Common myeloid progenitor, CD34-positive (primary cell): ENCODE results near the gene PSD4.

Experiments
- CTCF ChIA-PET: fragments of 350-600 bp; sonication (Branson Sonifier 250); formaldehyde crosslinking; loops from one replicate; lab custom pipeline; 2021; ENCODE audit warnings: antibody characterized with exemption; lab: Charles Lee
- POLR2A ChIA-PET: fragments of 350-600 bp; sonication (Branson Sonifier 250); formaldehyde crosslinking; loops from one replicate; lab custom pipeline; 2021; ENCODE audit warnings: antibody characterized with exemption; lab: Charles Lee
- DNase-seq, 3 donors: peaks; one replicate each; pipeline versions ENCODE4 v3.0.0 to v3.0.0-alpha.2; 2013
- H3K27ac ChIP-seq, 2 experiments: 1 replicate in 1 of 2; 2 replicates in 1 of 2; pipeline ENCODE4 v1.7.0; 2013; ENCODE audit warnings: inconsistent platforms in 2 of 2, low read length in 2 of 2, mild to moderate bottlenecking in 2 of 2, low read depth in 1 of 2, moderate library complexity in 1 of 2; ENCODE audit not compliant: severe bottlenecking in 2 of 2, insufficient read depth in 1 of 2, poor library complexity in 1 of 2
- H3K27me3 ChIP-seq, 5 experiments: replicated peaks in 2 of 5; 1 replicate in 3 of 5; 2 replicates in 2 of 5; pipeline versions ENCODE4 v1.6.1 to v1.7.0; 2013; ENCODE audit warnings: low read length in 4 of 5, mild to moderate bottlenecking in 2 of 5, moderate library complexity in 2 of 5, inconsistent platforms in 1 of 5; ENCODE audit not compliant: insufficient read depth in 5 of 5, control insufficient read depth in 4 of 5
- H3K36me3 ChIP-seq, 4 experiments: 1 replicate in 2 of 4; 2 replicates in 2 of 4; pipeline versions ENCODE4 v1.6.1 to v1.7.0; 2013; ENCODE audit warnings: low read length in 3 of 4, control low read depth in 1 of 4, mild to moderate bottlenecking in 1 of 4; ENCODE audit not compliant: control insufficient read depth in 4 of 4, insufficient read depth in 4 of 4
- H3K4me1 ChIP-seq, 4 experiments: 1 replicate in 3 of 4; 2 replicates in 1 of 4; pipeline versions ENCODE4 v1.6.1 to v1.7.1; 2013; ENCODE audit warnings: low read length in 3 of 4, mild to moderate bottlenecking in 3 of 4, control low read depth in 1 of 4, inconsistent platforms in 1 of 4, moderate library complexity in 1 of 4; ENCODE audit not compliant: control insufficient read depth in 4 of 4, insufficient read depth in 4 of 4; ENCODE audit errors: control extremely low read depth in 1 of 4
- H3K4me3 ChIP-seq, 7 experiments: 1 replicate in 4 of 7; 2 replicates in 3 of 7; pipeline versions ENCODE4 v1.5.1 to v1.7.0; 2013; ENCODE audit warnings: mild to moderate bottlenecking in 7 of 7, low read length in 6 of 7, moderate library complexity in 6 of 7, inconsistent platforms in 2 of 7, low read depth in 2 of 7, control low read depth in 1 of 7; ENCODE audit not compliant: insufficient read depth in 4 of 7, control insufficient read depth in 1 of 7; ENCODE audit errors: extremely low read depth in 1 of 7
- H3K9me3 ChIP-seq, 5 experiments: 1 replicate in 4 of 5; 2 replicates in 1 of 5; pipeline versions ENCODE4 v1.6.1 to v1.7.1; 2013; ENCODE audit warnings: low read length in 4 of 5, mild to moderate bottlenecking in 2 of 5, inconsistent platforms in 1 of 5, low read depth in 1 of 5, moderate library complexity in 1 of 5; ENCODE audit not compliant: control insufficient read depth in 4 of 5, insufficient read depth in 2 of 5; ENCODE audit errors: control extremely low read depth in 1 of 5
- WGBS: methylation state at CpG from one replicate; pipeline ENCODE4 v1.1.5; 2013; ENCODE audit not compliant: insufficient coverage; 5-methylcytosine and 5-hydroxymethylcytosine counted together

PSD4 gene

GRCh38 chr2:113248997-113249770, 75.4 kb downstream of the PSD4 start:
- peaks cover 3 to 53% (median 18%) of the 10 kb centered on the region in 4 experiments for H3K4me1 ChIP-seq
- H3K27ac ChIP-seq = no peak overlapping the region
- CTCF ChIA-PET = interaction anchor here (0.8 to 13.8 kb wide), 17 partner anchors 8 to 159 kb away, joined by 4 to 146 read pairs (median 13); no protein-coding TSS in a partner anchor
- H3K9me3 ChIP-seq = no peaks in the 10 kb centered on the region
- WGBS = 38% methylated on average over 10 of the region's 10 CpGs
- H3K36me3 ChIP-seq = no peaks in the 10 kb centered on the region
- POLR2A ChIA-PET = interaction anchor here (0.6 kb wide), 1 partner anchor 107 kb away, joined by 3 read pairs; no protein-coding TSS in a partner anchor
- peak; percentile 69 to 79 (median 75) for DNase-seq
- no peaks in the 10 kb centered on the region for H3K27me3 ChIP-seq
- H3K4me3 ChIP-seq = no peak overlapping the region

GRCh38 chr2:113251118-113251517, 77.3 kb downstream of the PSD4 start:
- CTCF ChIA-PET = interaction anchor here (0.9 to 13.8 kb wide), 10 partner anchors 12 to 139 kb away, joined by 3 to 146 read pairs (median 18); no protein-coding TSS in a partner anchor

GRCh38 chr2:113252047-113252590, 78.3 kb downstream of the PSD4 start:
- H3K27ac ChIP-seq = no peak overlapping the region

More at GRCh38 chr2:113251118-113251517, 77.3 kb downstream of the PSD4 start:
- H3K27ac ChIP-seq = no peak overlapping the region
- no peaks in the 10 kb centered on the region for H3K27me3 ChIP-seq
- peaks cover 0 to 4% (median 0%) of the 10 kb centered on the region in 5 experiments for H3K9me3 ChIP-seq
- DNase-seq = peak in 2 of 3 donors; percentile 42 to 57
- POLR2A ChIA-PET = no interaction called here
- H3K4me1 ChIP-seq = peaks cover 3 to 48% (median 18%) of the 10 kb centered on the region in 4 experiments
- WGBS = 27% methylated on average over 7 of the region's 7 CpGs
- H3K4me3 ChIP-seq = peak overlapping the region in 2 of 7 experiments; percentile 5 to 24
- H3K36me3 ChIP-seq = no peaks in the 10 kb centered on the region

GRCh38 chr2:113253453-113253852, 79.7 kb downstream of the PSD4 start:
- no peaks in the 10 kb centered on the region for H3K36me3 ChIP-seq
- DNase-seq = no peak
- H3K4me1 ChIP-seq = peaks cover 11 to 66% (median 24%) of the 10 kb centered on the region in 4 experiments
- ChIA-PET POLR2A (interaction anchor here (0.5 kb wide), 1 partner anchor 572 kb away, joined by 3 read pairs; no protein-coding TSS in a partner anchor), CTCF (interaction anchor here (0.8 to 13.8 kb wide), 4 partner anchors 11 to 137 kb away, joined by 3 to 146 read pairs (median 3); no protein-coding TSS in a partner anchor)
- no peaks in the 10 kb centered on the region for H3K27me3 ChIP-seq
- H3K9me3 ChIP-seq = peaks cover 0 to 4% (median 0%) of the 10 kb centered on the region in 5 experiments
- H3K4me3 ChIP-seq = no peak overlapping the region
- WGBS = 93% methylated on average over 3 of the region's 4 CpGs
- no peak overlapping the region for H3K27ac ChIP-seq

More at GRCh38 chr2:113252047-113252590, 78.3 kb downstream of the PSD4 start:
- 100% methylated on average over 2 of the region's 3 CpGs for whole genome bisulfite sequencing
- H3K9me3 ChIP-seq = peaks cover 0 to 4% (median 0%) of the 10 kb centered on the region in 5 experiments
- no peak for DNase-seq
- H3K27me3 ChIP-seq = no peaks in the 10 kb centered on the region
- H3K4me3 ChIP-seq = no peak overlapping the region
- H3K36me3 ChIP-seq = no peaks in the 10 kb centered on the region
- POLR2A ChIA-PET = no interaction called here
- CTCF ChIA-PET = interaction anchor here (1.3 to 13.8 kb wide), 8 partner anchors 11 to 138 kb away, joined by 3 to 146 read pairs (median 18); no protein-coding TSS in a partner anchor
- peaks cover 4 to 53% (median 19%) of the 10 kb centered on the region in 4 experiments for H3K4me1 ChIP-seq

- Histone ChIP-seq H3K36me3 (no peaks in the 10 kb centered on the region), H3K4me1 (peaks cover 11 to 69% (median 22%) of the 10 kb centered on the region in 4 experiments), H3K4me3 (no peak overlapping the region), H3K27me3 (no peaks in the 10 kb centered on the region), H3K9me3 (peaks cover 0 to 4% (median 0%) of the 10 kb centered on the region in 5 experiments), H3K27ac (no peak overlapping the region)
- 87% methylated on average over 2 of the region's 4 CpGs for WGBS
- ChIA-PET CTCF (interaction anchor here (0.9 to 4.5 kb wide), 5 partner anchors 8 to 114 kb away, joined by 4 to 24 read pairs (median 7); no protein-coding TSS in a partner anchor), POLR2A (interaction anchor here (0.6 kb wide), 1 partner anchor 42 kb away, joined by 3 read pairs; no protein-coding TSS in a partner anchor)
- no peak for DNase-seq
Measured at GRCh38 chr2:113255140-113256070, 81.6 kb downstream of the PSD4 start.

- Histone ChIP-seq H3K9me3 (peaks cover 0 to 4% (median 0%) of the 10 kb centered on the region in 5 experiments), H3K4me1 (peaks cover 10 to 60% (median 17%) of the 10 kb centered on the region in 4 experiments), H3K27me3 (no peaks in the 10 kb centered on the region), H3K27ac (no peak overlapping the region), H3K36me3 (no peaks in the 10 kb centered on the region), H3K4me3 (no peak overlapping the region)
- DNase-seq = peak in 2 of 3 donors; percentile 51 to 63
- WGBS = 91% methylated on average over 6 of the region's 7 CpGs
- ChIA-PET CTCF (interaction anchor here (0.6 to 4.5 kb wide), 12 partner anchors 7 to 133 kb away, joined by 3 to 24 read pairs (median 4); no protein-coding TSS in a partner anchor), POLR2A (no interaction called here)
Measured at GRCh38 chr2:113257516-113258264, 83.9 kb downstream of the PSD4 start.
